Naive B cell (primary cell): ENCODE data around the gene TMEM119. TPM values are rescaled to one million over a fixed set of nuclear protein-coding genes. Genes with fewer than 3 reads are reported as not detected.

Experiments used
- ATAC-seq, 2 donors: fragments of 150-1000 bp; cut with Tn5 transposase; 2 replicates each; pipeline ENCODE4 v1.10.0; 2021; ENCODE audit warnings: low read depth in 2 of 2, mild to moderate bottlenecking in 2 of 2, moderate library complexity in 2 of 2
- DNase-seq: peaks from one replicate; pipeline ENCODE4 v3.0.0; 2022
- H3K27ac Mint-ChIP-seq, 6 donors: one replicate each; pipeline ENCODE4 v1.8.0; 2020 to 2022; ENCODE audit warnings: mild to moderate bottlenecking in 6 of 6, mixed read lengths in 6 of 6, moderate library complexity in 5 of 6, inconsistent platforms in 2 of 6
- H3K27me3 Mint-ChIP-seq, 3 donors: one replicate each; pipeline ENCODE4 v1.8.0; 2021 to 2022; ENCODE audit warnings: mixed read lengths in 3 of 3, mild to moderate bottlenecking in 1 of 3
- H3K36me3 Mint-ChIP-seq, 2 donors: one replicate each; pipeline ENCODE4 v1.8.0; 2020 to 2022; ENCODE audit warnings: mixed read lengths in 2 of 2, inconsistent platforms in 1 of 2, mild to moderate bottlenecking in 1 of 2
- H3K4me1 Mint-ChIP-seq, 3 donors: one replicate each; pipeline ENCODE4 v1.8.0; 2020 to 2022; ENCODE audit warnings: mixed read lengths in 3 of 3, inconsistent platforms in 1 of 3, mild to moderate bottlenecking in 1 of 3, moderate library complexity in 1 of 3
- H3K4me3 Mint-ChIP-seq, 8 donors: one replicate each; pipeline ENCODE4 v1.8.0; 2020 to 2022; ENCODE audit warnings: mild to moderate bottlenecking in 8 of 8, mixed read lengths in 8 of 8, moderate library complexity in 8 of 8, inconsistent platforms in 2 of 8
- H3K9me3 Mint-ChIP-seq, 7 donors: one replicate each; pipeline ENCODE4 v1.8.0; 2020 to 2022; ENCODE audit warnings: mixed read lengths in 7 of 7, mild to moderate bottlenecking in 5 of 7, inconsistent platforms in 2 of 7, moderate library complexity in 1 of 7
- polyA plus RNA-seq, 6 donors: library from polyadenylated mRNA; unstranded; fragments of 300-500 nt; fragmentation: Illumina TruSeq; gene quantifications; one replicate each; pipeline ENCODE4 v1.2.3, GENCODE V29; 2021; ENCODE audit warnings: low read depth in 6 of 6

The TMEM119 gene
- polyA plus RNA-seq, 6 donors from 2014 or later = not detected

- H3K36me3 Mint-ChIP-seq = peaks cover 18 to 24% of the 10 kb centered on the region in 2 donors
- H3K4me1 Mint-ChIP-seq = peaks cover 54 to 84% (median 60%) of the 10 kb centered on the region in 3 donors
- H3K4me3 Mint-ChIP-seq = peak overlapping the region in 6 of 8 donors; percentile 1 to 78 (median 48)
- H3K9me3 Mint-ChIP-seq = peaks cover 0 to 9% (median 5%) of the 10 kb centered on the region in 7 donors
- ATAC-seq (peak; percentile 45 to 51), DNase-seq (peak; percentile 74)
- H3K27ac Mint-ChIP-seq = peak overlapping the region; percentile 83 to 99 (median 98)
- H3K27me3 Mint-ChIP-seq = no peaks in the 10 kb centered on the region
These were observed 20.4 kb upstream of the TMEM119 start for GRCh38 chr12:108618079-108618952.

DNA sequence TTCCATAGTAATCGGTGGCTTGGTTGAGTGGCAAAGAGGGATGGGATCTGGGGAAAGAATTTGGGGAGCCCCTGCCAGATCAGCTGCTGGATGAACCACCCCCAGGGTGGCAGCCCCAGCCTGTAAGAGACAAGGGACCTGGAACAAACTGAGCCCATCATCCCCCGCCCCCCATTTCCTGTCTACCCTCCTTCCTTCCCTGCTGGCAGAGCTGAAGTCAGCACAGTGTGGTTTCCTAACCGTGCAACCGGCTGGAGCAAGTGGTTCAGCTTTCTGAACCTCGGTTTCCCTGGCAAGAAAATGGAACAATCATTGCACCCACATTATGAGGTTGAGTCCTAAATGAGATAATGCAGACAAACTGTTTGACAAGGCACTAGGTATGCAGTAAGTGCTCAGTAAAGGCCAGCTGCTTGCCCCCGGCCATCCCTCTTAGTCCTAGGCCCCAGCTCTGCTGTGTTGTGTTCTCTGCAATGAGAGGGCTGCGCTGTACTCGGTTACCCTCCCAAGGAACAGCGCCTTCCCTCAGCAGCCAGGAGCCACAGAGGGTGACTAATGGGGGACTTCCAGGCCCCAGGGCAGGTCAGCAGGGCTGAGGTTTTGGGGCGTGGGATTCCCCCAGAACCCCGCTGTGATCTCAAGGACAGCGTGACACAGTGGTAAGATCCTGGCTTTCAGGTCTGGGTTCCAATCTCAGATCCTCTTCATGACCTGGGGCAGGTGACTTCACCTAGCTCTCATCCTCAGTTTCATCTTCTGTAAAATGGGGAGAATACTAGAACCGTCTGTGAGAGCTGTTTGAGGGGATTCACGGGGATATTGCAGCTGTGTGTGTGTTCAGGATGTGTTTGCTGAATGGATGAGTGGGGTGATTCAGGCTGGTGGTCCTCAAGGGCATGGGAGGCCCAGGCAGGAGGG is 19.3 kb upstream of the TMEM119 start:
- Mint-ChIP-seq H3K4me3 (peak overlapping the region in 7 of 8 donors; percentile 6 to 85 (median 67)), H3K9me3 (peaks cover 0 to 9% (median 4%) of the 10 kb centered on the region in 7 donors), H3K27me3 (no peaks in the 10 kb centered on the region), H3K4me1 (peaks cover 54 to 89% (median 62%) of the 10 kb centered on the region in 3 donors), H3K27ac (peak overlapping the region; percentile 88 to 99 (median 98)), H3K36me3 (peaks cover 12 to 19% of the 10 kb centered on the region in 2 donors)
- ATAC-seq (peak; percentile 88 to 89), DNase-seq (peak; percentile 82)

- Mint-ChIP-seq H3K27ac (peak overlapping the region; percentile 88 to 99 (median 98)), H3K9me3 (peaks cover 0 to 9% (median 4%) of the 10 kb centered on the region in 7 donors), H3K4me1 (peaks cover 57 to 84% (median 63%) of the 10 kb centered on the region in 3 donors), H3K4me3 (peak overlapping the region in 4 of 8 donors; percentile 61 to 85 (median 80)), H3K36me3 (peaks cover 10 to 18% of the 10 kb centered on the region in 2 donors), H3K27me3 (no peaks in the 10 kb centered on the region)
- DNase-seq (no peak), ATAC-seq (no peak)
These were observed 18.5 kb upstream of the TMEM119 start for GRCh38 chr12:108616359-108616758.

DNA sequence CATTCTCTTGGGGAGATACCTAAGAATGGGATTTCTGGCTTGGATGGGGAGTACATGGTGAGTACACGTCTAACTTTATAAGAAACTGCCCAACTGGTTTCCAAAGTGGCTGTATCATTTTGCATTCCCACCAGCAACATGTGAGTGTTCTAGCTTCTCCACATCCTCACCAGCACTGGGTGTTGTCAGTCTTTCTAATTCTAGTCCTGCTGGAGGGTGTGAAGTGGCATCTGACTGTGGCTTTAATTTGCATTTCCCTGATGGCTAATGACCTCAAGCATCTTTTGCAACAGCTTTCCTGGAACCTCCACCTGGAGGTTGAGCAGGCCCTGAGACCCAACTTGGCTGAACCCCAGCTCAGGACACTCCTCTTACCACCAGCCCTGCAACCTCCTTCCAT is 18.0 kb upstream of the TMEM119 start:
- Mint-ChIP-seq H3K4me1 (peaks cover 53 to 80% (median 59%) of the 10 kb centered on the region in 3 donors), H3K27me3 (no peaks in the 10 kb centered on the region), H3K36me3 (peaks cover 10 to 14% of the 10 kb centered on the region in 2 donors), H3K27ac (peak overlapping the region in 5 of 6 donors; percentile 59 to 99 (median 98)), H3K9me3 (peaks cover 0 to 9% (median 4%) of the 10 kb centered on the region in 7 donors), H3K4me3 (peak overlapping the region in 1 of 8 donors; percentile 44)
- ATAC-seq = no peak
- DNase-seq = no peak

DNA sequence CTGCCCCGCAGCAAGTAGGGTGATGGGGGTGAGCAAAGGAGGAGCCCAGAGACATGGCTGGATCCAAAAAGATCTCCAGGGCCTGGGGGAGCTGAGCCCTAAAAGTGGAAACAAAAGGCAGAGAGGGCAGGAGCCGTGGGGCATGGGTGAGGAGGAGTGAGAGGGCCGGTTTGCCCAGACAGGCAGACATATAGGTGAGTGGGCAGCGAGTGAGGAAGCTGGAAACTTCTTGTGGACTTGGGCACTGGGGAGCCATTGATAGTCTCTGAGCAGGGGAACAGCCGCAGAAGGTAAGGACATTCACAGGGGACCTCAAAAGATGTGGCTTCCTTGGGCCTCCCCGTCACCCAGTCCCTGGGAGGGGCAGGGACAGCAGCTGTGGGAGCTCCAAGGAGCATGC is 16.8 kb upstream of the TMEM119 start:
- Mint-ChIP-seq H3K4me3 (no peak overlapping the region), H3K4me1 (peaks cover 48 to 73% (median 59%) of the 10 kb centered on the region in 3 donors), H3K27ac (peak overlapping the region in 5 of 6 donors; percentile 61 to 99 (median 96)), H3K36me3 (peaks cover 7 to 10% of the 10 kb centered on the region in 2 donors), H3K9me3 (peaks cover 0 to 9% (median 4%) of the 10 kb centered on the region in 7 donors), H3K27me3 (peaks cover 0 to 6% (median 0%) of the 10 kb centered on the region in 3 donors)
- ATAC-seq (no peak), DNase-seq (no peak)

DNA sequence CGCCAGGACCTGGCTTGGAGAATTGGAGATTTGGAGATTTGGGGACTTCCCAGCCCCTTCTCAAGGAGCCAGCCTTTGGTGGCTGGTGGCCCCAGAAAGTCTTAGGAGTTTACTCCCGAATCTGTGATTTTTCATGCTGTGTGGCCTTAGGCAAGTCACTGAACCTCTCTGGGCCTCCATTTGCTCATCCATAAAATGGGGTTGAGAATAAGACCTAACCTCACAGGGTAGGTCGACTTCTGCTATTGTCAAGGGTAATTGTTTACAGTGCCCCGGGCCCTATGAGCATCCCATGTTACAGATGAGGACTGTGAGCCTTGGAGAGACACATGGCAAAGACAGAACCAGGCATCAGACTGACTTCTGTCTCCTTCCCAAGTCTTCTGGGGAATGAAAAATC is 16.2 kb upstream of the TMEM119 start:
- Mint-ChIP-seq H3K4me3 (no peak overlapping the region), H3K4me1 (peaks cover 48 to 67% (median 59%) of the 10 kb centered on the region in 3 donors), H3K9me3 (peaks cover 0 to 9% (median 4%) of the 10 kb centered on the region in 7 donors), H3K27me3 (peaks cover 0 to 6% (median 0%) of the 10 kb centered on the region in 3 donors), H3K27ac (peak overlapping the region in 5 of 6 donors; percentile 61 to 99 (median 96)), H3K36me3 (peaks cover 6 to 10% of the 10 kb centered on the region in 2 donors)
- DNase-seq = no peak
- ATAC-seq = no peak

- H3K36me3 Mint-ChIP-seq = peaks cover 6 to 10% of the 10 kb centered on the region in 2 donors
- H3K27me3 Mint-ChIP-seq = peaks cover 0 to 10% (median 2%) of the 10 kb centered on the region in 3 donors
- H3K4me3 Mint-ChIP-seq = no peak overlapping the region
- ATAC-seq = no peak
- H3K9me3 Mint-ChIP-seq = peaks cover 0 to 9% (median 4%) of the 10 kb centered on the region in 7 donors
- H3K27ac Mint-ChIP-seq = peak overlapping the region in 4 of 6 donors; percentile 69 to 98 (median 82)
- H3K4me1 Mint-ChIP-seq = peaks cover 45 to 62% (median 54%) of the 10 kb centered on the region in 3 donors
- no peak for DNase-seq
These were observed 15.7 kb upstream of the TMEM119 start for GRCh38 chr12:108613548-108613947.

- peak overlapping the region in 1 of 8 donors; percentile 77 for H3K4me3 Mint-ChIP-seq
- DNase-seq (no peak), ATAC-seq (no peak)
- peaks cover 0 to 9% (median 4%) of the 10 kb centered on the region in 7 donors for H3K9me3 Mint-ChIP-seq
- H3K27ac Mint-ChIP-seq = peak overlapping the region in 3 of 6 donors; percentile 7 to 98 (median 87)
- peaks cover under 1 to 16% (median 9%) of the 10 kb centered on the region in 3 donors for H3K27me3 Mint-ChIP-seq
- H3K36me3 Mint-ChIP-seq = peaks cover 6 to 10% of the 10 kb centered on the region in 2 donors
- peaks cover 38 to 55% (median 47%) of the 10 kb centered on the region in 3 donors for H3K4me1 Mint-ChIP-seq
These were observed 15.0 kb upstream of the TMEM119 start for GRCh38 chr12:108612788-108613282.

GRCh38 chr12:108611884-108612415 is 14.1 kb upstream of the TMEM119 start:
- peak; percentile 54 to 67 for ATAC-seq
- H3K27ac Mint-ChIP-seq = peak overlapping the region in 3 of 6 donors; percentile 47 to 98 (median 50)
- peaks cover 0 to 9% (median 4%) of the 10 kb centered on the region in 7 donors for H3K9me3 Mint-ChIP-seq
- H3K4me1 Mint-ChIP-seq = peaks cover 32 to 46% (median 38%) of the 10 kb centered on the region in 3 donors
- H3K27me3 Mint-ChIP-seq = peaks cover 4 to 18% (median 17%) of the 10 kb centered on the region in 3 donors
- peaks cover 6 to 10% of the 10 kb centered on the region in 2 donors for H3K36me3 Mint-ChIP-seq
- DNase-seq = peak; percentile 66
- peak overlapping the region in 2 of 8 donors; percentile 37 to 77 for H3K4me3 Mint-ChIP-seq

- H3K27ac Mint-ChIP-seq = peak overlapping the region in 2 of 6 donors; percentile 34 to 98
- H3K4me3 Mint-ChIP-seq = peak overlapping the region in 1 of 8 donors; percentile 68
- peaks cover 0 to 4% (median 0%) of the 10 kb centered on the region in 7 donors for H3K9me3 Mint-ChIP-seq
- peaks cover 4 to 19% (median 18%) of the 10 kb centered on the region in 3 donors for H3K27me3 Mint-ChIP-seq
- peaks cover 23 to 37% (median 29%) of the 10 kb centered on the region in 3 donors for H3K4me1 Mint-ChIP-seq
- DNase-seq (no peak), ATAC-seq (no peak)
- peaks cover under 1 to 2% of the 10 kb centered on the region in 2 donors for H3K36me3 Mint-ChIP-seq
These were observed 13.1 kb upstream of the TMEM119 start for GRCh38 chr12:108610856-108611605.

DNA sequence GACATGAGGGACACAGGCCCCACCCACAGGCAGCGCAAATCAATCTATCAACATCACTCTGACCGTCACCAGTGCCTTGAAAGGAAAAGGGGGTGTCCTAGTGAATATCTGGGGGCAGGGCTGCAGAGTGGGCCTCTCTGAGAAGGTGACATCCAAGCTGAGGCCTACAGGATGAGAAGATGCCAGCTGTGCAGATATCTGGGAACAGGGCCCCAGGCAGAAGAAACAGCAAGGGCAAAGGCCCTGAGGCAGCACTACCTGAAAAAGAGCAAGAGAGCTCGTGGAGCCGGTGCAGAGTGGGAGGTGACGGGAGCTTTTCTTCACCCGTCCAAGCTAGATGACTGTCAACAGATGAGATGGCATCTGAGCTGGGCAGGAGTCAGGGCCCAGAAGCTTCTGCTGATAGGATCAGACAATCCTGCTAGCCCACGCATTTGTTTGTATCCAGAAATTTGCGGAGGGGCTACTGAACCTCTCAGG is 12.5 kb upstream of the TMEM119 start:
- no peak for DNase-seq
- Mint-ChIP-seq H3K9me3 (no peaks in the 10 kb centered on the region), H3K4me1 (peaks cover 27 to 33% (median 28%) of the 10 kb centered on the region in 3 donors), H3K27me3 (peaks cover 4 to 19% (median 18%) of the 10 kb centered on the region in 3 donors), H3K27ac (peak overlapping the region in 2 of 6 donors; percentile 34 to 59), H3K4me3 (no peak overlapping the region), H3K36me3 (no peaks in the 10 kb centered on the region)
- ATAC-seq = no peak
